Kidney epithelial cell (primary cell): Measurements from ENCODE around the gene HPCAL1. TPM values are rescaled to one million over a fixed set of nuclear protein-coding genes. Genes with fewer than 3 reads are reported as not detected.

Experiments used
- DNase-seq: peaks from one replicate; pipeline ENCODE4 v3.0.0-alpha.2; 2010; ENCODE audit warnings: low read depth
- H3K27me3 ChIP-seq: 2 replicates; pipeline ENCODE4 v1.6.0; 2011; ENCODE audit warnings: low read length; ENCODE audit not compliant: control insufficient read depth, insufficient read depth
- H3K36me3 ChIP-seq: 2 replicates; pipeline ENCODE4 v1.5.1; 2011; ENCODE audit warnings: low read length; ENCODE audit not compliant: control insufficient read depth, insufficient read depth
- H3K4me3 ChIP-seq: 2 replicates; pipeline ENCODE4 v1.5.1; 2011; ENCODE audit warnings: low read depth, mild to moderate bottlenecking, control low read depth, low read length
- CTCF ChIP-seq: IDR thresholded peaks from 2 replicates; pipeline ENCODE4 v1.5.1; 2011; ENCODE audit warnings: mild to moderate bottlenecking, moderate library complexity, low read length, control low read depth, inconsistent platforms; ENCODE audit not compliant: insufficient read depth, poor library complexity, severe bottlenecking
- total RNA-seq: library from RNA; depleted of rRNA; stranded (reverse); fragments of >200 nt; gene quantifications from 2 replicates; pipeline ENCODE4 v1.2.3, GENCODE V29; 2015

Gene HPCAL1
- total RNA-seq, 1 donor from 2014 or later: 33.7 TPM

DNA sequence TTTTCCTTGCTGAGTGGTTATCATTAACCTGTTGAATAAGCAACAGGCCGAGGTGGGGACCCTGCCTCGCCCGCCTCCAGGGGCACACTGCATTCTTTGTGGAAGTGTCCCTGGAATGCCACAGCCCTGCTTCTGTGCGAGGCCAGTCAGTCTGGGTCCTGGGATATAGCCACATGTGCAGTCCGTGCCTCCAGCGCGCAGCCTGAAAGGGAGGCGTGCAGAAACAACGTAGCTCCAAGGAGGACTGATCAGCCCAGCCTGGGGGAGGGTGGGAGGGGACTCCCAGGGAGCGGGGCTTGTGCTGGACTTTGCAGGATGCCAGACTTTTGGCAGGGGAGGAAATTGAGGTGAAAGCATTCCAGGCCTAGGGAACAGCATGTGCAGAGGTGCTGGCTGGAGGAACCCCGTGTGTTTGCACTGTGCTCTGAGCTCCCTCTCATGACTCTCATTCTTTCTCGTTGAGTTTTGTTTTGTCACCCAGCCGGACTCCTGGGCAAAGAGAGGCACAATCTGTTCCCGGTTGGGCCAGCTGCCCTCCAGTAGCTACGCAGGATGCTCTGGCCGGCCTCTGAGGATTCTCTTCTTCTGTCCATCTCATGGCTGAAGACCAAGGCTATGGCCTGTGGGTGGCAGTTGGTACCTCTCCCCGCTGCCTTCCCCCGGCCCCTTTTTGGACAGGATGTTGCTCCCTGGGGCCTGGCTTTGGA is 39.7 kb downstream of the HPCAL1 start:
- H3K36me3 ChIP-seq: no peaks in the 10 kb centered on the region
- H3K27me3 ChIP-seq: no peaks in the 10 kb centered on the region
- no peak for TF ChIP-seq CTCF
- no peak overlapping the region for H3K4me3 ChIP-seq
- DNase-seq: no peak

DNA sequence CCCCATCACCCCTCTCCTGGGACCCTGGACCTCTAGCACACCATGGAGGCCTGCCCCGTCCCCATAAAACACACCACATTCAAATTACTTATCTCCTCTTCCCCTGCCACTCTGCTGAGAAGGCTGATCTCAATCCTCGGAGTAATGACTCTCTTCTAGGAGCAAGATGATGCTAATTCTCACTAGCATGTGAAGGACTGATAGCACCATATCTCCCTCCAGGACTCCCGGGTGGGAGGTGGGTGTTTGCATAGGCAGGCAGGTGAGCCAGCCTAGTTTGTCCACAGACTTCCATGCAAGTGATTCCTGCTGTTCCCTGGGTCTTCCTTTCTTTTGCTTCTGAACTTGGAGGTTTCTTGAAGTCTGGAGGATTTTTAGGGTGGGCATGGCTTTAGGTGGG is 40.5 kb downstream of the HPCAL1 start:
- no peaks in the 10 kb centered on the region for H3K36me3 ChIP-seq
- DNase-seq: no peak
- no peak overlapping the region for H3K4me3 ChIP-seq
- no peaks in the 10 kb centered on the region for H3K27me3 ChIP-seq
- no peak for TF ChIP-seq CTCF

- TF ChIP-seq CTCF: no peak
- H3K27me3 ChIP-seq: no peaks in the 10 kb centered on the region
- H3K4me3 ChIP-seq: no peak overlapping the region
- DNase-seq: no peak
- H3K36me3 ChIP-seq: no peaks in the 10 kb centered on the region
Measured at GRCh38 chr2:10343658-10344057, 41.0 kb downstream of the HPCAL1 start.

GRCh38 chr2:10344105-10345066 is 41.7 kb downstream of the HPCAL1 start:
- no peak for TF ChIP-seq CTCF
- no peaks in the 10 kb centered on the region for H3K36me3 ChIP-seq
- H3K27me3 ChIP-seq: no peaks in the 10 kb centered on the region
- no peak for DNase-seq
- H3K4me3 ChIP-seq: no peak overlapping the region

- no peaks in the 10 kb centered on the region for H3K36me3 ChIP-seq
- TF ChIP-seq CTCF: no peak
- H3K27me3 ChIP-seq: no peaks in the 10 kb centered on the region
- no peak overlapping the region for H3K4me3 ChIP-seq
- DNase-seq: no peak
Measured at GRCh38 chr2:10345126-10345525, 42.4 kb downstream of the HPCAL1 start.

DNA sequence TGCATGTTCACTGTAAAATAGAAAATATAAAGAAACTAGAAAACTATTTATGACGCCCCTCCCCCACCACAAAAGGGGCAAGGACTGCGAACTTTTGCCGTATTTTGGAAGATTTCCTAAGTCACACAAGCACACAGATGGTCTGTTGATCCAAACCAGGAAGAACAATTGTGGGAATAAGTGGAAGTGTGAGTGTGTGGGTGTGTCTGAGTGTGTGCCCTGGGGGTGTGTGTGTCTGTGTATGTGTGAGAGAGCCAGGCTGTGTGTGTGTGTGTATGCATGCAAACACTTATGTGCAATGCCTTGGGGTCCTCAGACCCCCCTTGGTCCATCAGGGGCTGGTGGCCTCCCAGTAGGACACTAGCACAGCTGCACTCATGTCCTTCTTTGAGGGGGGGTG is 43.1 kb downstream of the HPCAL1 start:
- DNase-seq: no peak
- no peaks in the 10 kb centered on the region for H3K27me3 ChIP-seq
- TF ChIP-seq CTCF: no peak
- H3K4me3 ChIP-seq: no peak overlapping the region
- no peaks in the 10 kb centered on the region for H3K36me3 ChIP-seq
